Esophagus muscularis mucosa (tissue), 4 donors: ENCODE data around the gene SUPT3H.

Experiments used
- EP300 ChIP-seq: sonication (generic); formaldehyde crosslinking; IDR thresholded peaks from one replicate; pipeline ENCODE4 v1.6.1; 2017; ENCODE audit warnings: antibody characterized with exemption
- POLR2A ChIP-seq: fragments of 450-650 bp; IDR thresholded peaks from one replicate; pipeline ENCODE4 v1.6.1; 2017; ENCODE audit warnings: antibody characterized with exemption, moderate library complexity, mild to moderate bottlenecking, low read depth
- POLR2AphosphoS5 ChIP-seq, 2 donors: sonication (generic); formaldehyde crosslinking; IDR thresholded peaks; one replicate each; pipeline ENCODE4 v1.6.1; 2017; ENCODE audit warnings: antibody characterized with exemption in 2 of 2
- TF ChIP-seq, protein P1 (sequence below), 3 experiments: fragments of 200-600 bp in 2 of 3; fragments of 450-650 bp in 1 of 3; sonication (generic) in 2 of 3; IDR thresholded peaks; one replicate each; pipeline ENCODE4 v1.5.1; 2017 to 2019; ENCODE audit warnings: antibody characterized with exemption in 3 of 3, mild to moderate bottlenecking in 2 of 3, moderate library complexity in 1 of 3

DNA sequence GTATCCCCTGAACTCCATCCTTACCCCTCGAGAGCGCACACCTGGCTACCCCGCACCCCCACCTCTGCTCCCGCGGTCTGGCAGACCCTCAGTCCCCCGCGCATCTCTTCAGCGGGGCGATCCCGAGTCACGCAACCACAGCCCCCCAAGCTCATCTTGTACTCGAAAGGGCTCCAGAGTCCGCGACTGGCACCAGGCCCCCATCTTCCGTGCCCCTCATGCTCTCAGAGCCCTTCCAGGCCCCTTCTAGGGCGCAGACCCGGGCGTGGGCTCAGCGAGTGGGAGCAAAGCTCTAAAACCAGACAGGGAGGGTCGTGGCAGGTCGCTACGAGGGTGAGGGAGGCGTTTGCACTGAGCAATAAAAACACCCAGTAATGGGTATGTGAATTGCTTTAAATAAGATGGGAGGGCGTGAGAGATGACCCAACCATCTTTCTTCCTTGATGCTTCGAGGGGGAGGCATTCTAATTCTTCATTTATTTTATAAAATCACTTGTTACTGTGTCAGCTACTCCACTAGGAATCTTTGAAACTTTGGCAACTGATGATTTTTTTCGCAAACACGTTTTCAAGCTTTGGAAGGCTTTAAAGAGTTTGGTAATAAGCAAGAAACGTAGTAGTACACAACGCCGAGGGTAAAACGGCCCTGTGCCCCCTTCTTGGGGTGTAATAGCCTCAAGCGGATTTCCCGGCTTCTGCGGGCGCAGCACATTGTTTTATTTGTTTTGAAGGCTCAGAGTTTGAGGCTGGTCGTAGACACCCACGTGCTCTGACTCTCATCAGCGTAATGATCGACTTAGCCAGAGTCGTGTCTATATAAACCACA, 42.6 kb upstream of the SUPT3H start:
- TF ChIP-seq POLR2A (no peak), EP300 (no peak), POLR2AphosphoS5 (IDR thresholded peaks at IDR 0.05) (peak in 1 of 2 donors; percentile 9)
- TF ChIP-seq, protein P1, sequence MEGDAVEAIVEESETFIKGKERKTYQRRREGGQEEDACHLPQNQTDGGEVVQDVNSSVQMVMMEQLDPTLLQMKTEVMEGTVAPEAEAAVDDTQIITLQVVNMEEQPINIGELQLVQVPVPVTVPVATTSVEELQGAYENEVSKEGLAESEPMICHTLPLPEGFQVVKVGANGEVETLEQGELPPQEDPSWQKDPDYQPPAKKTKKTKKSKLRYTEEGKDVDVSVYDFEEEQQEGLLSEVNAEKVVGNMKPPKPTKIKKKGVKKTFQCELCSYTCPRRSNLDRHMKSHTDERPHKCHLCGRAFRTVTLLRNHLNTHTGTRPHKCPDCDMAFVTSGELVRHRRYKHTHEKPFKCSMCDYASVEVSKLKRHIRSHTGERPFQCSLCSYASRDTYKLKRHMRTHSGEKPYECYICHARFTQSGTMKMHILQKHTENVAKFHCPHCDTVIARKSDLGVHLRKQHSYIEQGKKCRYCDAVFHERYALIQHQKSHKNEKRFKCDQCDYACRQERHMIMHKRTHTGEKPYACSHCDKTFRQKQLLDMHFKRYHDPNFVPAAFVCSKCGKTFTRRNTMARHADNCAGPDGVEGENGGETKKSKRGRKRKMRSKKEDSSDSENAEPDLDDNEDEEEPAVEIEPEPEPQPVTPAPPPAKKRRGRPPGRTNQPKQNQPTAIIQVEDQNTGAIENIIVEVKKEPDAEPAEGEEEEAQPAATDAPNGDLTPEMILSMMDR (IDR thresholded peaks at IDR 0.05): no peak
